Fibroblast of skin of left biceps (primary cell): ENCODE results near the gene FGFRL1.
A peak's percentile ranks its signal among the peaks of the same experiment; 100 is the strongest.
"Not testable (repeated sequence)": the region's sequence is repeated elsewhere in the genome, so short reads cannot be mapped to it uniquely, and the experiment has no call there.

Experiments
- DNase-seq, 2 experiments: peaks; one replicate each; pipeline ENCODE4 v3.0.0-alpha.2; 2013; ENCODE audit warnings: low read depth in 2 of 2

Gene FGFRL1

GRCh38 chr4:973431-974397 is 37.7 kb upstream of the FGFRL1 start, which contains the start of gene DGKQ:
Gene DGKQ, minus strand, starts transcription at chr4:973569. Its CDS starts 87 bp downstream, at chr4:973482.
- peak; percentile 48 to 65 for DNase-seq

- no peak for DNase-seq
These were observed 36.8 kb upstream of the FGFRL1 start for GRCh38 chr4:974668-975067.

- not testable (repeated sequence) for DNase-seq
These were observed 35.4 kb upstream of the FGFRL1 start for GRCh38 chr4:976016-976415.

- DNase-seq = peak; percentile 10 to 13
These were observed 32.3 kb upstream of the FGFRL1 start for GRCh38 chr4:978957-979701.

GRCh38 chr4:982291-982690 is 29.1 kb upstream of the FGFRL1 start:
- no peak for DNase-seq

- DNase-seq = no peak
These were observed 28.6 kb upstream of the FGFRL1 start for GRCh38 chr4:982814-983213.

GRCh38 chr4:984336-985054 is 26.9 kb upstream of the FGFRL1 start:
- no peak for DNase-seq

GRCh38 chr4:985123-985830 is 26.1 kb upstream of the FGFRL1 start:
- no peak for DNase-seq

GRCh38 chr4:986428-986878 is 25.0 kb upstream of the FGFRL1 start:
- no peak for DNase-seq

- DNase-seq = peak in 1 of 2 experiments; percentile 18
These were observed 24.4 kb upstream of the FGFRL1 start, which contains the start of gene IDUA for GRCh38 chr4:986879-987623. Gene IDUA, plus strand, starts transcription at chr4:987044. Its CDS starts 41 bp downstream, at chr4:987085.

GRCh38 chr4:987624-988513 is 23.6 kb upstream of the FGFRL1 start:
- no peak for DNase-seq

GRCh38 chr4:988726-989721 is 22.4 kb upstream of the FGFRL1 start:
- DNase-seq = no peak

- no peak for DNase-seq
These were observed 21.5 kb upstream of the FGFRL1 start for GRCh38 chr4:989722-990471.

GRCh38 chr4:990746-991367 is 20.6 kb upstream of the FGFRL1 start:
- no peak for DNase-seq

- DNase-seq = no peak
These were observed 19.8 kb upstream of the FGFRL1 start for GRCh38 chr4:991451-992296.
